ENCODE results near the gene CLPSL1.

CLPSL1 gene

GRCh38 chr6:35755278-35755924, 25.4 kb upstream of the CLPSL1 start:
- in situ Hi-C loops (cut with MboI; ENCODE audit: low sequenced_read_pairs) = no loop called here

- in situ Hi-C loops (cut with MboI; ENCODE audit: low sequenced_read_pairs) = no loop called here
Observed at GRCh38 chr6:35757456-35758123, 23.2 kb upstream of the CLPSL1 start.

GRCh38 chr6:35759426-35759825, 21.4 kb upstream of the CLPSL1 start:
- in situ Hi-C loops (cut with MboI; ENCODE audit: low sequenced_read_pairs) = no loop called here

- in situ Hi-C loops (cut with MboI; ENCODE audit: low sequenced_read_pairs) = no loop called here
Observed at GRCh38 chr6:35765739-35766138, 15.1 kb upstream of the CLPSL1 start.

- in situ Hi-C loops (cut with MboI; ENCODE audit: low sequenced_read_pairs) = no loop called here
Observed at GRCh38 chr6:35769211-35769610, 11.6 kb upstream of the CLPSL1 start.

- in situ Hi-C loops (cut with MboI; ENCODE audit: low sequenced_read_pairs) = no loop called here
Observed at GRCh38 chr6:35771343-35771627, 9.5 kb upstream of the CLPSL1 start.

- in situ Hi-C loops (cut with MboI; ENCODE audit: low sequenced_read_pairs) = no loop called here
Observed at GRCh38 chr6:35774116-35774794, 6.6 kb upstream of the CLPSL1 start.

GRCh38 chr6:35775031-35775430, 5.8 kb upstream of the CLPSL1 start:
- in situ Hi-C loops (cut with MboI; ENCODE audit: low sequenced_read_pairs) = no loop called here

- in situ Hi-C loops (cut with MboI; ENCODE audit: low sequenced_read_pairs) = no loop called here
Observed at GRCh38 chr6:35776364-35777215, 4.2 kb upstream of the CLPSL1 start, which contains the start of gene CLPSL2. Gene CLPSL2, plus strand, starts transcription at chr6:35776598. Its CDS starts 21 bp downstream, at chr6:35776619.

- in situ Hi-C loops (cut with MboI; ENCODE audit: low sequenced_read_pairs) = no loop called here
Observed at GRCh38 chr6:35777356-35778102, 3.3 kb upstream of the CLPSL1 start.

- in situ Hi-C loops (cut with MboI; ENCODE audit: low sequenced_read_pairs) = no loop called here
Observed at GRCh38 chr6:35778437-35778836, 2.4 kb upstream of the CLPSL1 start.

GRCh38 chr6:35781290-35781689, 471 bp downstream of the CLPSL1 start:
- in situ Hi-C loops (cut with MboI; ENCODE audit: low sequenced_read_pairs) = no loop called here

- in situ Hi-C loops (cut with MboI; ENCODE audit: low sequenced_read_pairs) = no loop called here
Observed at GRCh38 chr6:35782424-35782823, 1.6 kb downstream of the CLPSL1 start.

- in situ Hi-C loops (cut with MboI; ENCODE audit: low sequenced_read_pairs) = no loop called here
Observed at GRCh38 chr6:35784200-35784599, 3.4 kb downstream of the CLPSL1 start.

GRCh38 chr6:35786272-35786671, 5.5 kb downstream of the CLPSL1 start:
- in situ Hi-C loops (cut with MboI; ENCODE audit: low sequenced_read_pairs) = no loop called here

- in situ Hi-C loops (cut with MboI; ENCODE audit: low sequenced_read_pairs) = no loop called here
Observed at GRCh38 chr6:35786810-35787209, 6.0 kb downstream of the CLPSL1 start.

- in situ Hi-C loops (cut with MboI; ENCODE audit: low sequenced_read_pairs) = no loop called here
Observed at GRCh38 chr6:35787266-35788218, 6.7 kb downstream of the CLPSL1 start.

- in situ Hi-C loops (cut with MboI; ENCODE audit: low sequenced_read_pairs) = no loop called here
Observed at GRCh38 chr6:35788423-35788982, 7.7 kb downstream of the CLPSL1 start.

GRCh38 chr6:35790683-35791082, 9.9 kb downstream of the CLPSL1 start:
- in situ Hi-C loops (cut with MboI; ENCODE audit: low sequenced_read_pairs) = no loop called here
